ENCODE results near the gene FAM120B. TPM values are rescaled to one million over a fixed set of nuclear protein-coding genes. Genes with fewer than 3 reads are reported as not detected.
A peak's percentile ranks its signal among the peaks of the same experiment; 100 is the strongest.

Gene FAM120B, protein sequence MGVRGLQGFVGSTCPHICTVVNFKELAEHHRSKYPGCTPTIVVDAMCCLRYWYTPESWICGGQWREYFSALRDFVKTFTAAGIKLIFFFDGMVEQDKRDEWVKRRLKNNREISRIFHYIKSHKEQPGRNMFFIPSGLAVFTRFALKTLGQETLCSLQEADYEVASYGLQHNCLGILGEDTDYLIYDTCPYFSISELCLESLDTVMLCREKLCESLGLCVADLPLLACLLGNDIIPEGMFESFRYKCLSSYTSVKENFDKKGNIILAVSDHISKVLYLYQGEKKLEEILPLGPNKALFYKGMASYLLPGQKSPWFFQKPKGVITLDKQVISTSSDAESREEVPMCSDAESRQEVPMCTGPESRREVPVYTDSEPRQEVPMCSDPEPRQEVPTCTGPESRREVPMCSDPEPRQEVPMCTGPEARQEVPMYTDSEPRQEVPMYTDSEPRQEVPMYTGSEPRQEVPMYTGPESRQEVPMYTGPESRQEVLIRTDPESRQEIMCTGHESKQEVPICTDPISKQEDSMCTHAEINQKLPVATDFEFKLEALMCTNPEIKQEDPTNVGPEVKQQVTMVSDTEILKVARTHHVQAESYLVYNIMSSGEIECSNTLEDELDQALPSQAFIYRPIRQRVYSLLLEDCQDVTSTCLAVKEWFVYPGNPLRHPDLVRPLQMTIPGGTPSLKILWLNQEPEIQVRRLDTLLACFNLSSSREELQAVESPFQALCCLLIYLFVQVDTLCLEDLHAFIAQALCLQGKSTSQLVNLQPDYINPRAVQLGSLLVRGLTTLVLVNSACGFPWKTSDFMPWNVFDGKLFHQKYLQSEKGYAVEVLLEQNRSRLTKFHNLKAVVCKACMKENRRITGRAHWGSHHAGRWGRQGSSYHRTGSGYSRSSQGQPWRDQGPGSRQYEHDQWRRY
- total RNA-seq (15.2 and 19.3 TPM in 2 replicates), polyA plus RNA-seq (14.4 and 14.8 TPM in 2 replicates), polyA minus RNA-seq (ENCODE audit: low replicate concordance) (53.1 and 54.6 TPM in 2 replicates)
- 17.5 and 18.3 TPM in 2 replicates for polyA plus RNA-seq (2012)

GRCh38 chr6:170306324-170307079 is at the start of gene FAM120B:
TSS of gene FAM120B (plus strand) at chr6:170306758. CDS start at chr6:170317391, 10,633 bp downstream.
- H2AFZ ChIP-seq (ENCODE audit: low read length): peak within 1 kb of the TSS; percentile 86
- H3K27ac ChIP-seq (ENCODE audit: insufficient read depth, low read length): peak within 1 kb of the TSS; percentile 99
- H3K36me3 ChIP-seq (ENCODE audit: control insufficient read depth, insufficient read depth, low read length): no peaks in the 10 kb centered on the region
- peaks cover 11% of the 10 kb centered on the region for H3K4me1 ChIP-seq (ENCODE audit: control insufficient read depth, extremely low read depth, insufficient read depth, low read length)
- DNase-seq (ENCODE audit: low read depth in 2 of 2): peak; percentile 91 to 94
- H3K9ac ChIP-seq (ENCODE audit: insufficient read depth, low read length): peak within 1 kb of the TSS; percentile 99
- H3K79me2 ChIP-seq (ENCODE audit: control insufficient read depth, insufficient read depth, low read length): peaks cover 46% of the 10 kb centered on the region
- H3K27me3 ChIP-seq (ENCODE audit: control insufficient read depth, insufficient read depth, low read length): no peaks in the 10 kb centered on the region
- H3K4me2 ChIP-seq (ENCODE audit: extremely low read depth, insufficient read depth, low read length): peak within 1 kb of the TSS; percentile 98
- no peaks in the 10 kb centered on the region for H3K9me3 ChIP-seq (ENCODE audit: control insufficient read depth, insufficient read depth, low read depth, low read length)
- TF ChIP-seq, protein P1, sequence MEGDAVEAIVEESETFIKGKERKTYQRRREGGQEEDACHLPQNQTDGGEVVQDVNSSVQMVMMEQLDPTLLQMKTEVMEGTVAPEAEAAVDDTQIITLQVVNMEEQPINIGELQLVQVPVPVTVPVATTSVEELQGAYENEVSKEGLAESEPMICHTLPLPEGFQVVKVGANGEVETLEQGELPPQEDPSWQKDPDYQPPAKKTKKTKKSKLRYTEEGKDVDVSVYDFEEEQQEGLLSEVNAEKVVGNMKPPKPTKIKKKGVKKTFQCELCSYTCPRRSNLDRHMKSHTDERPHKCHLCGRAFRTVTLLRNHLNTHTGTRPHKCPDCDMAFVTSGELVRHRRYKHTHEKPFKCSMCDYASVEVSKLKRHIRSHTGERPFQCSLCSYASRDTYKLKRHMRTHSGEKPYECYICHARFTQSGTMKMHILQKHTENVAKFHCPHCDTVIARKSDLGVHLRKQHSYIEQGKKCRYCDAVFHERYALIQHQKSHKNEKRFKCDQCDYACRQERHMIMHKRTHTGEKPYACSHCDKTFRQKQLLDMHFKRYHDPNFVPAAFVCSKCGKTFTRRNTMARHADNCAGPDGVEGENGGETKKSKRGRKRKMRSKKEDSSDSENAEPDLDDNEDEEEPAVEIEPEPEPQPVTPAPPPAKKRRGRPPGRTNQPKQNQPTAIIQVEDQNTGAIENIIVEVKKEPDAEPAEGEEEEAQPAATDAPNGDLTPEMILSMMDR (conservative IDR thresholded peaks at IDR 0.05 in 1 of 2, IDR thresholded peaks at IDR 0.05 in 1 of 2; ENCODE audit: low read depth in 1 of 2, low read length in 2 of 2): no peak
- no peak for TF ChIP-seq EZH2 (IDR thresholded peaks at IDR 0.05; ENCODE audit: low read length, missing control alignments)
- H4K20me1 ChIP-seq (ENCODE audit: control insufficient read depth, extremely low read depth, insufficient read depth, low read length): no peaks in the 10 kb centered on the region
- H3K4me3 ChIP-seq (replicated peaks in 1 of 4; ENCODE audit: control extremely low read depth in 1 of 4, insufficient read depth in 1 of 4, low read depth in 3 of 4, low read length in 4 of 4): peak within 1 kb of the TSS; percentile 89 to 100 (median 95)

DNA sequence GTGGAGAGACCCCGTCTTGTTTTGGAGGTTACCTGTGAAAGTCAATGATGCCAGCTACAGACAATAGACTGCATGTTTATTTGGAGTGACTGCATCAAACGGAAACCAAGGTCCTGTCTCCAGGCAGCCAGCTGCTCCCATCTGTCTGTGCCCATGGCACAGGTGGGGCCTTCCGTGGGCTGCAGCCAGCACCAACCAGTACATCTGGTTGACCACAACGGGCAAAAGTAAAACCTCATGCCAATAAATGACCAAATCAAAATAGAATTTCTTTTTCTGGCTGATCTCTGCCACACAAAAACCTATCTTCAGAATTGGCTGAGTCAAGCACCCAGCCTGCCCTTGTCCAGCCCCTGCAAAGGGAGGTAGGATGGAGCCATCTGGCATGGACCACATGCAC is 49.2 kb upstream of the FAM120B start:
- Histone ChIP-seq H4K20me1 (ENCODE audit: control insufficient read depth, extremely low read depth, insufficient read depth, low read length) (no peaks in the 10 kb centered on the region), H3K4me2 (ENCODE audit: extremely low read depth, insufficient read depth, low read length) (no peak overlapping the region), H3K4me1 (ENCODE audit: control insufficient read depth, extremely low read depth, insufficient read depth, low read length) (no peaks in the 10 kb centered on the region), H3K27ac (ENCODE audit: insufficient read depth, low read length) (no peak overlapping the region), H3K36me3 (ENCODE audit: control insufficient read depth, insufficient read depth, low read length) (no peaks in the 10 kb centered on the region), H3K4me3 (replicated peaks in 1 of 4; ENCODE audit: control extremely low read depth in 1 of 4, insufficient read depth in 1 of 4, low read depth in 3 of 4, low read length in 4 of 4) (no peak overlapping the region), H3K27me3 (ENCODE audit: control insufficient read depth, insufficient read depth, low read length) (no peaks in the 10 kb centered on the region), H3K9me3 (ENCODE audit: control insufficient read depth, insufficient read depth, low read depth, low read length) (no peaks in the 10 kb centered on the region), H3K79me2 (ENCODE audit: control insufficient read depth, insufficient read depth, low read length) (no peaks in the 10 kb centered on the region), H2AFZ (ENCODE audit: low read length) (no peak overlapping the region), H3K9ac (ENCODE audit: insufficient read depth, low read length) (no peak overlapping the region)
- TF ChIP-seq EZH2 (IDR thresholded peaks at IDR 0.05; ENCODE audit: low read length, missing control alignments): no peak
- TF ChIP-seq, protein P1 (conservative IDR thresholded peaks at IDR 0.05 in 1 of 2, IDR thresholded peaks at IDR 0.05 in 1 of 2; ENCODE audit: low read depth in 1 of 2, low read length in 2 of 2): no peak
- no peak for DNase-seq (ENCODE audit: low read depth in 2 of 2)
